Mucosa of stomach (tissue), 1 donor: ENCODE measurements around the gene EFCAB13.
"Not testable (repeated sequence)": the region's sequence is repeated elsewhere in the genome, so short reads cannot be mapped to it uniquely, and the experiment has no call there.

Experiments
- H3K27me3 ChIP-seq: one replicate; pipeline ENCODE4 v1.7.0; 2013; ENCODE audit warnings: mild to moderate bottlenecking, low read length; ENCODE audit not compliant: control insufficient read depth, insufficient read depth
- H3K36me3 ChIP-seq: one replicate; pipeline ENCODE4 v1.7.0; 2013; ENCODE audit warnings: low read length; ENCODE audit not compliant: control insufficient read depth, insufficient read depth
- H3K4me1 ChIP-seq: one replicate; pipeline ENCODE4 v1.7.0; 2013; ENCODE audit warnings: mild to moderate bottlenecking, low read length; ENCODE audit not compliant: control insufficient read depth, insufficient read depth
- H3K4me3 ChIP-seq: one replicate; pipeline ENCODE4 v1.7.0; 2013; ENCODE audit warnings: low read length
- H3K9ac ChIP-seq: one replicate; pipeline ENCODE4 v1.7.0; 2013; ENCODE audit warnings: mild to moderate bottlenecking, low read length, moderate library complexity
- H3K9me3 ChIP-seq: one replicate; pipeline ENCODE4 v1.7.0; 2013; ENCODE audit warnings: mild to moderate bottlenecking, low read length, moderate library complexity; ENCODE audit not compliant: control insufficient read depth
- donor health status: Pancreatic carcinoma.

EFCAB13 gene

GRCh38 chr17:47358652-47359051, 34.9 kb downstream of the EFCAB13 start:
- H3K9me3 ChIP-seq, result no peaks in the 10 kb centered on the region
- H3K4me3 ChIP-seq, result no peak overlapping the region
- H3K36me3 ChIP-seq, result no peaks in the 10 kb centered on the region
- no peaks in the 10 kb centered on the region for H3K27me3 ChIP-seq
- no peak overlapping the region for H3K9ac ChIP-seq
- no peaks in the 10 kb centered on the region for H3K4me1 ChIP-seq

GRCh38 chr17:47363171-47363570, 39.4 kb downstream of the EFCAB13 start:
- Histone ChIP-seq H3K36me3 (no peaks in the 10 kb centered on the region), H3K27me3 (no peaks in the 10 kb centered on the region), H3K4me1 (no peaks in the 10 kb centered on the region), H3K4me3 (no peak overlapping the region), H3K9ac (no peak overlapping the region), H3K9me3 (no peaks in the 10 kb centered on the region)

GRCh38 chr17:47367257-47367656, 43.5 kb downstream of the EFCAB13 start:
- Histone ChIP-seq H3K9ac (no peak overlapping the region), H3K9me3 (no peaks in the 10 kb centered on the region), H3K27me3 (no peaks in the 10 kb centered on the region), H3K4me3 (no peak overlapping the region), H3K36me3 (no peaks in the 10 kb centered on the region), H3K4me1 (no peaks in the 10 kb centered on the region)

GRCh38 chr17:47368262-47368661, 44.5 kb downstream of the EFCAB13 start:
- Histone ChIP-seq H3K9me3 (no peaks in the 10 kb centered on the region), H3K4me1 (no peaks in the 10 kb centered on the region), H3K27me3 (no peaks in the 10 kb centered on the region), H3K4me3 (no peak overlapping the region), H3K36me3 (no peaks in the 10 kb centered on the region), H3K9ac (no peak overlapping the region)

GRCh38 chr17:47370899-47371298, 47.1 kb downstream of the EFCAB13 start:
- H3K9me3 ChIP-seq, H3K4me1 ChIP-seq, H3K9ac ChIP-seq, H3K27me3 ChIP-seq, H3K4me3 ChIP-seq, H3K36me3 ChIP-seq: not testable (repeated sequence)

GRCh38 chr17:47373002-47373401, 49.2 kb downstream of the EFCAB13 start:
- Histone ChIP-seq H3K4me1 (no peaks in the 10 kb centered on the region), H3K4me3 (no peak overlapping the region), H3K27me3 (no peaks in the 10 kb centered on the region), H3K9ac (no peak overlapping the region), H3K9me3 (no peaks in the 10 kb centered on the region), H3K36me3 (no peaks in the 10 kb centered on the region)

- Histone ChIP-seq H3K9ac (no peak overlapping the region), H3K9me3 (no peaks in the 10 kb centered on the region), H3K4me1 (no peaks in the 10 kb centered on the region), H3K36me3 (no peaks in the 10 kb centered on the region), H3K4me3 (no peak overlapping the region), H3K27me3 (no peaks in the 10 kb centered on the region)
Observed at GRCh38 chr17:47376247-47376646, 52.5 kb downstream of the EFCAB13 start.

GRCh38 chr17:47388825-47389224, 65.1 kb downstream of the EFCAB13 start:
- Histone ChIP-seq H3K9me3 (no peaks in the 10 kb centered on the region), H3K9ac (no peak overlapping the region), H3K4me3 (no peak overlapping the region), H3K4me1 (no peaks in the 10 kb centered on the region), H3K27me3 (no peaks in the 10 kb centered on the region), H3K36me3 (no peaks in the 10 kb centered on the region)

GRCh38 chr17:47397532-47398128, 73.9 kb downstream of the EFCAB13 start:
- peaks cover 12% of the 10 kb centered on the region for H3K4me1 ChIP-seq
- H3K4me3 ChIP-seq, H3K9ac ChIP-seq, H3K36me3 ChIP-seq, H3K9me3 ChIP-seq, H3K27me3 ChIP-seq: not testable (repeated sequence)

GRCh38 chr17:47400333-47400732, 76.6 kb downstream of the EFCAB13 start:
- H3K4me3 ChIP-seq, result no peak overlapping the region
- H3K4me1 ChIP-seq, result peaks cover 12% of the 10 kb centered on the region
- no peaks in the 10 kb centered on the region for H3K27me3 ChIP-seq
- no peaks in the 10 kb centered on the region for H3K9me3 ChIP-seq
- no peaks in the 10 kb centered on the region for H3K36me3 ChIP-seq
- no peak overlapping the region for H3K9ac ChIP-seq

- H3K36me3 ChIP-seq, result no peaks in the 10 kb centered on the region
- H3K9me3 ChIP-seq, result no peaks in the 10 kb centered on the region
- peaks cover 12% of the 10 kb centered on the region for H3K4me1 ChIP-seq
- no peaks in the 10 kb centered on the region for H3K27me3 ChIP-seq
- no peak overlapping the region for H3K9ac ChIP-seq
- no peak overlapping the region for H3K4me3 ChIP-seq
Observed at GRCh38 chr17:47401100-47401499, 77.3 kb downstream of the EFCAB13 start.

GRCh38 chr17:47404006-47404405, 80.3 kb downstream of the EFCAB13 start:
- Histone ChIP-seq H3K27me3 (no peaks in the 10 kb centered on the region), H3K9me3 (no peaks in the 10 kb centered on the region), H3K4me1 (peaks cover 12% of the 10 kb centered on the region), H3K9ac (no peak overlapping the region), H3K4me3 (no peak overlapping the region), H3K36me3 (no peaks in the 10 kb centered on the region)

- no peaks in the 10 kb centered on the region for H3K36me3 ChIP-seq
- H3K4me1 ChIP-seq, result peaks cover 12% of the 10 kb centered on the region
- H3K9ac ChIP-seq, result no peak overlapping the region
- no peaks in the 10 kb centered on the region for H3K27me3 ChIP-seq
- H3K9me3 ChIP-seq, result no peaks in the 10 kb centered on the region
- no peak overlapping the region for H3K4me3 ChIP-seq
Observed at GRCh38 chr17:47404875-47405274, 81.1 kb downstream of the EFCAB13 start.
